HCT116 (cell line): ENCODE data around the gene GALNT17. TPM values are rescaled to one million over a fixed set of nuclear protein-coding genes. Genes with fewer than 3 reads are reported as not detected.

Source experiments
- ATAC-seq: fragments of 200-7000 bp; cut with Tn5 transposase; 2 replicates; pipeline ENCODE4 v1.9.1; 2020; ENCODE audit warnings: mild to moderate bottlenecking, moderate library complexity
- BruUV-seq: library from RNA; stranded (reverse); fragments of 400-500 nt; replicated peaks from 2 replicates; lab custom pipeline; 2021; lab: Mats Ljungman, UMichigan
- CTCF ChIA-PET: fragments of 300-600 bp; sonication (Branson Sonifier 250); formaldehyde crosslinking; loops from one replicate; lab custom pipeline; 2021; ENCODE audit warnings: antibody characterized with exemption; lab: Charles Lee
- POLR2A ChIA-PET: fragments of 300-600, 350-600 bp; sonication (Branson Sonifier 250); formaldehyde crosslinking; loops from one replicate; lab custom pipeline; 2021; ENCODE audit warnings: antibody characterized with exemption; lab: Charles Lee
- RAD21 ChIA-PET, 2 experiments: fragments of 300-600 bp; sonication (Branson Sonifier 250); formaldehyde crosslinking; loops; one replicate each; lab custom pipeline; 2023; ENCODE audit warnings: low total read pairs in 2 of 2; ENCODE audit not compliant: uncharacterized antibody in 2 of 2, unreplicated experiment in 2 of 2, low non-redundant PET in 1 of 2; lab: Charles Lee
- DNase-seq: peaks from one replicate; pipeline ENCODE4 v3.0.0-alpha.2; 2010; ENCODE audit warnings: low read depth, low spot score
- H2AFZ ChIP-seq: fragments of 200-600 bp; shearing (Covaris generic), sonication (generic); 2 replicates; pipeline ENCODE4 v1.6.1; 2017; ENCODE audit warnings: low read depth, mixed run types, mixed read lengths, antibody characterized with exemption, low read length; ENCODE audit not compliant: poor library complexity, severe bottlenecking
- H3K27ac ChIP-seq: 2 replicates; pipeline ENCODE4 v1.5.1; 2012; ENCODE audit warnings: low read depth, low read length
- H3K27me3 ChIP-seq: fragments of 200-600 bp; sonication (generic); 2 replicates; pipeline ENCODE4 v1.6.1; 2016; ENCODE audit warnings: mixed run types, low read length, mixed read lengths; ENCODE audit not compliant: insufficient read depth
- H3K36me3 ChIP-seq, 2 experiments: fragments of 200-500 bp in 1 of 2; fragments of 200-600 bp in 1 of 2; sonication (Bioruptor generic) in 1 of 2; sonication (generic) in 1 of 2; 2 replicates each; pipeline versions ENCODE4 v1.5.1 to v1.6.1; 2014 to 2016; ENCODE audit warnings: low read length in 2 of 2, inconsistent platforms in 1 of 2, mixed read lengths in 1 of 2, mixed run types in 1 of 2; ENCODE audit not compliant: insufficient read depth in 2 of 2, control insufficient read depth in 1 of 2
- H3K4me1 ChIP-seq, 2 experiments: fragments of 200-600 bp in 1 of 2; sonication (generic) in 1 of 2; 2 replicates each; pipeline versions ENCODE4 v1.5.1 to v1.6.1; 2012 to 2017; ENCODE audit warnings: low read length in 2 of 2, inconsistent platforms in 1 of 2, mild to moderate bottlenecking in 1 of 2, mixed read lengths in 1 of 2, mixed run types in 1 of 2, moderate library complexity in 1 of 2; ENCODE audit not compliant: insufficient read depth in 2 of 2, control insufficient read depth in 1 of 2
- H3K4me2 ChIP-seq: fragments of 200-600 bp; sonication (generic); 2 replicates; pipeline ENCODE4 v1.6.1; 2017; ENCODE audit warnings: mixed run types, low read length, mixed read lengths
- H3K4me3 ChIP-seq, 2 experiments: fragments of 200-600 bp in 1 of 2; sonication (generic) in 1 of 2; replicated peaks in 1 of 2; 2 replicates each; pipeline ENCODE4 v1.5.1; 2011 to 2016; ENCODE audit warnings: low read length in 2 of 2, control low read depth in 1 of 2, low read depth in 1 of 2, mild to moderate bottlenecking in 1 of 2, mixed read lengths in 1 of 2, mixed run types in 1 of 2
- H3K79me2 ChIP-seq: fragments of 200-600 bp; sonication (generic); 2 replicates; pipeline ENCODE4 v1.6.1; 2017; ENCODE audit warnings: mild to moderate bottlenecking, mixed run types, low read length, moderate library complexity, mixed read lengths; ENCODE audit not compliant: insufficient read depth
- H3K9ac ChIP-seq: fragments of 200-600 bp; sonication (generic); 2 replicates; pipeline ENCODE4 v1.6.1; 2016; ENCODE audit warnings: low read length, mixed read lengths
- H3K9me2 ChIP-seq: fragments of 200-600 bp; sonication (generic), shearing (Covaris generic); 2 replicates; pipeline ENCODE4 v1.6.1; 2017; ENCODE audit warnings: mixed run types, mild to moderate bottlenecking, moderate library complexity; ENCODE audit not compliant: insufficient read depth
- H3K9me3 ChIP-seq, 2 experiments: fragments of 200-500 bp in 1 of 2; fragments of 200-600 bp in 1 of 2; sonication (Bioruptor generic) in 1 of 2; sonication (generic) in 1 of 2; 2 replicates each; pipeline ENCODE4 v1.6.1; 2014 to 2017; ENCODE audit warnings: low read length in 2 of 2, mixed read lengths in 2 of 2, inconsistent platforms in 1 of 2, low read depth in 1 of 2, mild to moderate bottlenecking in 1 of 2, mixed run types in 1 of 2, moderate library complexity in 1 of 2; ENCODE audit not compliant: control insufficient read depth in 1 of 2, insufficient read depth in 1 of 2
- H4K20me1 ChIP-seq: fragments of 200-600 bp; sonication (generic), shearing (Covaris generic); 2 replicates; pipeline ENCODE4 v1.6.1; 2017; ENCODE audit warnings: mixed run types, mild to moderate bottlenecking, moderate library complexity; ENCODE audit not compliant: insufficient read depth
- CBX3 ChIP-seq: IDR thresholded peaks from 2 replicates; pipeline ENCODE4 v1.6.1; 2012; ENCODE audit warnings: low read depth
- POLR2A ChIP-seq: IDR thresholded peaks from 2 replicates; pipeline ENCODE4 v1.7.0; 2011; ENCODE audit warnings: borderline replicate concordance; ENCODE audit not compliant: insufficient read depth, insufficient read length; ENCODE audit errors: extremely low read depth
- TCF7L2 ChIP-seq: IDR thresholded peaks from 2 replicates; pipeline ENCODE4 v1.7.0; 2011; ENCODE audit warnings: borderline replicate concordance, inconsistent platforms; ENCODE audit not compliant: insufficient read depth, insufficient read length; ENCODE audit errors: extremely low read depth
- YY1 ChIP-seq: IDR thresholded peaks from 2 replicates; pipeline ENCODE4 v1.6.1; 2011; ENCODE audit warnings: low read length, low read depth, moderate library complexity, mild to moderate bottlenecking; ENCODE audit not compliant: insufficient replicate concordance; ENCODE audit errors: extremely low read depth
- ZFX ChIP-seq: fragments of 450-650 bp; IDR thresholded peaks from 2 replicates; pipeline ENCODE4 v1.6.1; 2017
- intact Hi-C: fragments of 100-400 bp; cut with micrococcal nuclease; formaldehyde crosslinking; loops from 2 replicates; pipeline ENCODE4 v1.10.0; 2022
- total RNA-seq: library from RNA; stranded (reverse); gene quantifications from one replicate; pipeline ENCODE4 v1.2.1, GENCODE V29; 2021; ENCODE audit not compliant: unreplicated experiment
- TF ChIP-seq, protein P1 (sequence below): IDR thresholded peaks from 2 replicates; pipeline ENCODE4 v1.6.1; 2012; ENCODE audit warnings: low read depth
- TF ChIP-seq, protein P2 (sequence below), 3 experiments: fragments of 200-600 bp in 1 of 3; sonication (generic) in 1 of 3; IDR thresholded peaks in 2 of 3; conservative IDR thresholded peaks in 1 of 3; 2 replicates each; pipeline ENCODE4 v1.5.1; 2012 to 2017; ENCODE audit warnings: low read depth in 2 of 3, low read length in 2 of 3, antibody characterized with exemption in 1 of 3, borderline replicate concordance in 1 of 3, control low read depth in 1 of 3, mild to moderate bottlenecking in 1 of 3, mixed read lengths in 1 of 3, mixed run types in 1 of 3, moderate library complexity in 1 of 3; ENCODE audit not compliant: insufficient read depth in 1 of 3

The GALNT17 gene
- total RNA-seq, 1 experiment from 2014 or later, result not detected

DNA sequence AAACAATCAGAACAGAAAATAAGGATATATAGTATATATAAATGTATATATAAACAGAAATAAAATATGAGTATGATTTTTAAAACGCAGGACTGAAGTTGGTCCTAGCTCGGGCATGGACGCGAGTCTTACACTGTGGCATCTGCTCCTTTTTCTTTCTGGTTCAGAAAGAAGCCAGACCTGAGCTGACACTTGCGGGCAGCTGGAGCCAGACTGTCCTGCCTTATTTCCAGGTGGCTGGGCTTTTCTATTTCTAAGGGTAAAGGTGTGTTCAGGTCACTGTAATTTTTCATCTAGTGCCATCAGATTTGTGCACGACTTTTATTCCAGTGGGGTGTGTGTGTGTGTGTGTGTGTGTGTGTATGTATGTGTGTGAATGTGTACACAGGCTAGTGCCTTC lies 166.4 kb downstream of the GALNT17 start:
- no peak overlapping the region for H3K4me3 ChIP-seq
- DNase-seq (no peak), ATAC-seq (no peak)
- H2AFZ ChIP-seq, result no peak overlapping the region
- H3K4me2 ChIP-seq, result no peak overlapping the region
- no peak overlapping the region for H3K9ac ChIP-seq
- no peaks in the 10 kb centered on the region for H3K4me1 ChIP-seq
- BruUV-seq, result no TSS peak
- ChIA-PET RAD21 (no interaction called here), CTCF (no interaction called here), POLR2A (no interaction called here)
- no peaks in the 10 kb centered on the region for H4K20me1 ChIP-seq
- H3K27ac ChIP-seq, result no peak overlapping the region
- no peaks in the 10 kb centered on the region for H3K36me3 ChIP-seq
- TF ChIP-seq ZFX (no peak), POLR2A (no peak), YY1 (no peak), TCF7L2 (no peak), CBX3 (no peak)
- TF ChIP-seq, protein P1, sequence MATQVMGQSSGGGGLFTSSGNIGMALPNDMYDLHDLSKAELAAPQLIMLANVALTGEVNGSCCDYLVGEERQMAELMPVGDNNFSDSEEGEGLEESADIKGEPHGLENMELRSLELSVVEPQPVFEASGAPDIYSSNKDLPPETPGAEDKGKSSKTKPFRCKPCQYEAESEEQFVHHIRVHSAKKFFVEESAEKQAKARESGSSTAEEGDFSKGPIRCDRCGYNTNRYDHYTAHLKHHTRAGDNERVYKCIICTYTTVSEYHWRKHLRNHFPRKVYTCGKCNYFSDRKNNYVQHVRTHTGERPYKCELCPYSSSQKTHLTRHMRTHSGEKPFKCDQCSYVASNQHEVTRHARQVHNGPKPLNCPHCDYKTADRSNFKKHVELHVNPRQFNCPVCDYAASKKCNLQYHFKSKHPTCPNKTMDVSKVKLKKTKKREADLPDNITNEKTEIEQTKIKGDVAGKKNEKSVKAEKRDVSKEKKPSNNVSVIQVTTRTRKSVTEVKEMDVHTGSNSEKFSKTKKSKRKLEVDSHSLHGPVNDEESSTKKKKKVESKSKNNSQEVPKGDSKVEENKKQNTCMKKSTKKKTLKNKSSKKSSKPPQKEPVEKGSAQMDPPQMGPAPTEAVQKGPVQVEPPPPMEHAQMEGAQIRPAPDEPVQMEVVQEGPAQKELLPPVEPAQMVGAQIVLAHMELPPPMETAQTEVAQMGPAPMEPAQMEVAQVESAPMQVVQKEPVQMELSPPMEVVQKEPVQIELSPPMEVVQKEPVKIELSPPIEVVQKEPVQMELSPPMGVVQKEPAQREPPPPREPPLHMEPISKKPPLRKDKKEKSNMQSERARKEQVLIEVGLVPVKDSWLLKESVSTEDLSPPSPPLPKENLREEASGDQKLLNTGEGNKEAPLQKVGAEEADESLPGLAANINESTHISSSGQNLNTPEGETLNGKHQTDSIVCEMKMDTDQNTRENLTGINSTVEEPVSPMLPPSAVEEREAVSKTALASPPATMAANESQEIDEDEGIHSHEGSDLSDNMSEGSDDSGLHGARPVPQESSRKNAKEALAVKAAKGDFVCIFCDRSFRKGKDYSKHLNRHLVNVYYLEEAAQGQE, result no peak
- TF ChIP-seq, protein P2, sequence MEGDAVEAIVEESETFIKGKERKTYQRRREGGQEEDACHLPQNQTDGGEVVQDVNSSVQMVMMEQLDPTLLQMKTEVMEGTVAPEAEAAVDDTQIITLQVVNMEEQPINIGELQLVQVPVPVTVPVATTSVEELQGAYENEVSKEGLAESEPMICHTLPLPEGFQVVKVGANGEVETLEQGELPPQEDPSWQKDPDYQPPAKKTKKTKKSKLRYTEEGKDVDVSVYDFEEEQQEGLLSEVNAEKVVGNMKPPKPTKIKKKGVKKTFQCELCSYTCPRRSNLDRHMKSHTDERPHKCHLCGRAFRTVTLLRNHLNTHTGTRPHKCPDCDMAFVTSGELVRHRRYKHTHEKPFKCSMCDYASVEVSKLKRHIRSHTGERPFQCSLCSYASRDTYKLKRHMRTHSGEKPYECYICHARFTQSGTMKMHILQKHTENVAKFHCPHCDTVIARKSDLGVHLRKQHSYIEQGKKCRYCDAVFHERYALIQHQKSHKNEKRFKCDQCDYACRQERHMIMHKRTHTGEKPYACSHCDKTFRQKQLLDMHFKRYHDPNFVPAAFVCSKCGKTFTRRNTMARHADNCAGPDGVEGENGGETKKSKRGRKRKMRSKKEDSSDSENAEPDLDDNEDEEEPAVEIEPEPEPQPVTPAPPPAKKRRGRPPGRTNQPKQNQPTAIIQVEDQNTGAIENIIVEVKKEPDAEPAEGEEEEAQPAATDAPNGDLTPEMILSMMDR (IDR thresholded peaks at IDR 0.05 in 2 of 3, conservative IDR thresholded peaks at IDR 0.05 in 1 of 3; ENCODE audit: borderline replicate concordance in 1 of 3, insufficient read depth in 1 of 3, low read depth in 2 of 3, low read length in 2 of 3), result no peak
- TF ChIP-seq, all 23 proteins: peak for 0
- H3K9me2 ChIP-seq, result no peaks in the 10 kb centered on the region
- H3K27me3 ChIP-seq, result no peaks in the 10 kb centered on the region
- peaks cover 8 to 12% of the 10 kb centered on the region in 2 experiments; a peak in 2 of 4 replicates for H3K9me3 ChIP-seq
- intact Hi-C loops, result no loop called here
- no peaks in the 10 kb centered on the region for H3K79me2 ChIP-seq
